SKM-1 treated with dmso at 0.1 percent for 144 hours (cell line): ENCODE data around the gene H1-8.
"Not testable (repeated sequence)": the region's sequence is repeated elsewhere in the genome, so short reads cannot be mapped to it uniquely, and the experiment has no call there.

Experiments
- DNase-seq: peaks from one replicate; lab custom pipeline; 2025; ENCODE audit not compliant: unreplicated experiment; lab: John Stamatoyannopoulos, UW

H1-8 gene

GRCh38 chr3:129543156-129543790 is at the start of gene H1-8:
Gene H1-8, plus strand, starts transcription at chr3:129543175. Its CDS starts 44 bp downstream, at chr3:129543219.
- no peak for DNase-seq

- DNase-seq: no peak
Observed at GRCh38 chr3:129493206-129493605, 49.8 kb upstream of the H1-8 start.

- DNase-seq: not testable (repeated sequence)
Observed at GRCh38 chr3:129494499-129494898, 48.5 kb upstream of the H1-8 start.

GRCh38 chr3:129495006-129495639 is 47.9 kb upstream of the H1-8 start:
- DNase-seq: not testable (repeated sequence)

GRCh38 chr3:129497876-129498275 is 45.1 kb upstream of the H1-8 start:
- DNase-seq: not testable (repeated sequence)

- DNase-seq: not testable (repeated sequence)
Observed at GRCh38 chr3:129498603-129499488, 44.1 kb upstream of the H1-8 start.

GRCh38 chr3:129499604-129500333 is 43.2 kb upstream of the H1-8 start:
- not testable (repeated sequence) for DNase-seq

- DNase-seq: no peak
Observed at GRCh38 chr3:129500334-129500658, 42.7 kb upstream of the H1-8 start.

- no peak for DNase-seq
Observed at GRCh38 chr3:129501630-129502029, 41.3 kb upstream of the H1-8 start.

GRCh38 chr3:129502641-129503408 is 40.1 kb upstream of the H1-8 start:
- no peak for DNase-seq

- DNase-seq: no peak
Observed at GRCh38 chr3:129503471-129504291, 39.3 kb upstream of the H1-8 start.

GRCh38 chr3:129504471-129505100 is 38.4 kb upstream of the H1-8 start:
- DNase-seq: no peak

- no peak for DNase-seq
Observed at GRCh38 chr3:129505341-129505740, 37.6 kb upstream of the H1-8 start.

GRCh38 chr3:129506231-129506742 is 36.7 kb upstream of the H1-8 start:
- no peak for DNase-seq

- no peak for DNase-seq
Observed at GRCh38 chr3:129507181-129507831, 35.7 kb upstream of the H1-8 start.

GRCh38 chr3:129512595-129512994 is 30.4 kb upstream of the H1-8 start:
- no peak for DNase-seq

- no peak for DNase-seq
Observed at GRCh38 chr3:129513705-129514104, 29.3 kb upstream of the H1-8 start.

- DNase-seq: no peak
Observed at GRCh38 chr3:129514110-129514509, 28.9 kb upstream of the H1-8 start.
